Nephron progenitor cell (in vitro differentiated cells): ENCODE results near the gene FGF21.

Source experiments
- DNase-seq: peaks from one replicate; pipeline ENCODE4 v3.0.0; 2021
- H3K27ac Mint-ChIP-seq: 2 replicates; pipeline ENCODE4 v1.8.0; 2021; ENCODE audit warnings: mild to moderate bottlenecking, moderate library complexity, mixed read lengths
- H3K27me3 Mint-ChIP-seq: 2 replicates; pipeline ENCODE4 v1.8.0; 2021; ENCODE audit warnings: mild to moderate bottlenecking, low read depth, mixed read lengths; ENCODE audit not compliant: poor library complexity
- H3K36me3 Mint-ChIP-seq: 2 replicates; pipeline ENCODE4 v1.8.0; 2021; ENCODE audit warnings: low read depth, mixed read lengths
- H3K4me1 Mint-ChIP-seq: 2 replicates; pipeline ENCODE4 v1.8.0; 2021; ENCODE audit warnings: mixed read lengths
- H3K4me3 Mint-ChIP-seq: 2 replicates; pipeline ENCODE4 v1.8.0; 2021; ENCODE audit warnings: mild to moderate bottlenecking, moderate library complexity, mixed read lengths
- H3K9me3 Mint-ChIP-seq: 2 replicates; pipeline ENCODE4 v1.8.0; 2021; ENCODE audit warnings: mild to moderate bottlenecking, moderate library complexity, mixed read lengths
- CTCF ChIP-seq: fragments of 200-600 bp; sonication (generic); IDR thresholded peaks from 2 replicates; pipeline ENCODE4 v1.5.0; 2021; ENCODE audit warnings: antibody characterized with exemption

Gene FGF21

GRCh38 chr19:48737360-48737998, 17.8 kb upstream of the FGF21 start:
- no peak for TF ChIP-seq CTCF
- Mint-ChIP-seq H3K36me3 (no peaks in the 10 kb centered on the region), H3K27ac (no peak overlapping the region), H3K27me3 (peaks cover 46% of the 10 kb centered on the region), H3K9me3 (no peaks in the 10 kb centered on the region), H3K4me3 (peak overlapping the region; percentile 54), H3K4me1 (peaks cover 42% of the 10 kb centered on the region)
- DNase-seq, result no peak

- Mint-ChIP-seq H3K4me3 (peak overlapping the region; percentile 83), H3K27me3 (peaks cover 47% of the 10 kb centered on the region), H3K9me3 (no peaks in the 10 kb centered on the region), H3K27ac (peak overlapping the region; percentile 95), H3K36me3 (no peaks in the 10 kb centered on the region), H3K4me1 (peaks cover 42% of the 10 kb centered on the region)
- no peak for TF ChIP-seq CTCF
- peak; percentile 100 for DNase-seq
Measured at GRCh38 chr19:48738557-48739403, 16.5 kb upstream of the FGF21 start.

GRCh38 chr19:48739404-48740163, 15.7 kb upstream of the FGF21 start:
- peak overlapping the region; percentile 71 for H3K4me3 Mint-ChIP-seq
- no peaks in the 10 kb centered on the region for H3K9me3 Mint-ChIP-seq
- H3K4me1 Mint-ChIP-seq, result peaks cover 42% of the 10 kb centered on the region
- TF ChIP-seq CTCF, result no peak
- peaks cover 47% of the 10 kb centered on the region for H3K27me3 Mint-ChIP-seq
- H3K27ac Mint-ChIP-seq, result no peak overlapping the region
- no peaks in the 10 kb centered on the region for H3K36me3 Mint-ChIP-seq
- DNase-seq, result no peak

- Mint-ChIP-seq H3K27me3 (peaks cover 43% of the 10 kb centered on the region), H3K4me1 (peaks cover 37% of the 10 kb centered on the region), H3K36me3 (no peaks in the 10 kb centered on the region), H3K9me3 (no peaks in the 10 kb centered on the region), H3K4me3 (peak within 1 kb of the TSS; percentile 71), H3K27ac (no peak within 1 kb of the TSS)
- TF ChIP-seq CTCF, result no peak
- DNase-seq, result no peak
Measured at GRCh38 chr19:48740164-48740972, 15.0 kb upstream of the FGF21 start, which contains the start of gene RASIP1. Gene RASIP1, minus strand, starts transcription at chr19:48740610. Its CDS starts 328 bp downstream, at chr19:48740282.

GRCh38 chr19:48741129-48741999, 14.0 kb upstream of the FGF21 start:
- no peak for TF ChIP-seq CTCF
- H3K4me1 Mint-ChIP-seq, result peaks cover 35% of the 10 kb centered on the region
- peak overlapping the region; percentile 38 for H3K4me3 Mint-ChIP-seq
- H3K36me3 Mint-ChIP-seq, result no peaks in the 10 kb centered on the region
- peak; percentile 79 for DNase-seq
- peaks cover 9% of the 10 kb centered on the region for H3K9me3 Mint-ChIP-seq
- H3K27me3 Mint-ChIP-seq, result peaks cover 40% of the 10 kb centered on the region
- H3K27ac Mint-ChIP-seq, result peak overlapping the region; percentile 16
